ENCODE data around the gene F11R.
A peak's percentile ranks its signal among the peaks of the same experiment; 100 is the strongest.

GRCh38 chr1:161045736-161046604 lies 25.0 kb upstream of the F11R start, which contains the start of gene USF1:
- TF ChIP-seq CTCF (IDR thresholded peaks at IDR 0.05; ENCODE audit: low read depth, low read length, missing input control), result no peak
- peak; percentile 10 to 32 for TF ChIP-seq RAD21 (IDR thresholded peaks at IDR 0.05)
- peak; percentile 5 for TF ChIP-seq SP1 (IDR thresholded peaks at IDR 0.05)

Measured in liver (tissue), 3 donors.